ENCODE results near the gene ERC2.

The ERC2 gene

DNA sequence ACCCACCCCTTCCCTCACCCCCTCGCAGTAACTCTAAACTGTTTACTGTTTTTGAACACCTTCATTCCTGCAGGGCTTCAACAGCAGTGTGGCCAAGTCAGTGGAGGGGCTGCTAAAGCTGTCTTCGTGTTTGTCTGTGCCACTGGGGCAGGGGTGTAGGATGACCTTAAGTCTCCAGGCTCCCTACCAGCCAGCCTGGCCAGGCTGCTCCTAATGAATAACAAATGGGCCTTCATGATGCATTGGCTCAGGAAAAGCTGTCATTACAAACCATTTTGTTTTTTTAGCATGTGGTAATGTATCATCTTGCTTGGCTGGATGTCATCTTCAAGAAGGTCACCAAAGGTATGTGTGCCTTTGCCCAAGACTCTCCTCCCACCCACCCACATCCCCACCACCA, 609.0 kb downstream of the ERC2 start:
- ATAC-seq, result peak; percentile 64
- TF ChIP-seq OSR1 (CRISPR knock-in tag; IDR thresholded peaks at IDR 0.05) (no peak), CSDC2 (CRISPR knock-in tag; IDR thresholded peaks at IDR 0.05) (no peak), ARNTL (CRISPR knock-in tag; IDR thresholded peaks at IDR 0.05; ENCODE audit: borderline replicate concordance, low read depth) (no peak), RARB (CRISPR knock-in tag; IDR thresholded peaks at IDR 0.05) (no peak), TCF4 (CRISPR knock-in tag; IDR thresholded peaks at IDR 0.05; ENCODE audit: borderline replicate concordance) (no peak), PPARA (CRISPR knock-in tag; IDR thresholded peaks at IDR 0.05; ENCODE audit: borderline replicate concordance) (no peak), ZFP30 (CRISPR knock-in tag; IDR thresholded peaks at IDR 0.05) (no peak), GLIS3 (CRISPR knock-in tag; IDR thresholded peaks at IDR 0.05) (no peak), ZNF565 (CRISPR knock-in tag; conservative IDR thresholded peaks at IDR 0.05; ENCODE audit: low read depth) (no peak), ISL1 (CRISPR knock-in tag; IDR thresholded peaks at IDR 0.05) (no peak), TOX (CRISPR knock-in tag; IDR thresholded peaks at IDR 0.05; ENCODE audit: borderline replicate concordance) (no peak), SNAI2 (CRISPR knock-in tag; IDR thresholded peaks at IDR 0.05) (no peak), TSHZ2 (CRISPR knock-in tag; IDR thresholded peaks at IDR 0.05) (no peak), ESRRG (CRISPR knock-in tag; IDR thresholded peaks at IDR 0.05) (no peak), ZFP3 (CRISPR knock-in tag; IDR thresholded peaks at IDR 0.05) (no peak)
- TF ChIP-seq, protein P1, sequence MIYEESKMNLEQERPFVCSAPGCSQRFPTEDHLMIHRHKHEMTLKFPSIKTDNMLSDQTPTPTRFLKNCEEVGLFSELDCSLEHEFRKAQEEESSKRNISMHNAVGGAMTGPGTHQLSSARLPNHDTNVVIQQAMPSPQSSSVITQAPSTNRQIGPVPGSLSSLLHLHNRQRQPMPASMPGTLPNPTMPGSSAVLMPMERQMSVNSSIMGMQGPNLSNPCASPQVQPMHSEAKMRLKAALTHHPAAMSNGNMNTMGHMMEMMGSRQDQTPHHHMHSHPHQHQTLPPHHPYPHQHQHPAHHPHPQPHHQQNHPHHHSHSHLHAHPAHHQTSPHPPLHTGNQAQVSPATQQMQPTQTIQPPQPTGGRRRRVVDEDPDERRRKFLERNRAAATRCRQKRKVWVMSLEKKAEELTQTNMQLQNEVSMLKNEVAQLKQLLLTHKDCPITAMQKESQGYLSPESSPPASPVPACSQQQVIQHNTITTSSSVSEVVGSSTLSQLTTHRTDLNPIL (CRISPR knock-in tag; IDR thresholded peaks at IDR 0.05; ENCODE audit: low read depth), result no peak

DNA sequence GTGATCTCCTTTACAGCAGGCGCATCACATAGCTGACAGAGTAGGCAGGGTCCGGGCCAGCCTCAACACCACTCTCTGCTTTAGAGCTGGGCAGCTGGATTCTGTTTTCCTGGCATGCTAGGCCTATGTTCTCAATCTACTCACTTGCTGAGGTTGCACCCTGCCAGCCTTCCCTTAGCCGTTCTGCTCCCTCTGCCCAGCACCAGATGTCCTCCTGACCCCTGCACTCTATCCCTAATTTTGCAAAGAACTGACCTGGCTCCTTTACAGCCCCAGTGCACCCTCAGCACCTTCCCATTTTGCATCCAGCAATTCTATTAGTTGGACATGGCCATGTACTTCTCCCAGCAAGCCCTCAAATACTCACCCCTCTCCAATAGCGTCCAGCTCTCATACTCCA, 609.5 kb downstream of the ERC2 start:
- TF ChIP-seq ZNF565 (CRISPR knock-in tag; conservative IDR thresholded peaks at IDR 0.05; ENCODE audit: low read depth), result no peak
- TF ChIP-seq CSDC2 (CRISPR knock-in tag; IDR thresholded peaks at IDR 0.05), result no peak
- no peak for TF ChIP-seq TCF4 (CRISPR knock-in tag; IDR thresholded peaks at IDR 0.05; ENCODE audit: borderline replicate concordance)
- no peak for TF ChIP-seq ZNF70 (CRISPR knock-in tag; IDR thresholded peaks at IDR 0.05)
- TF ChIP-seq BACH2 (CRISPR knock-in tag; IDR thresholded peaks at IDR 0.05; ENCODE audit: borderline replicate concordance), result no peak
- no peak for TF ChIP-seq ZNF8 (CRISPR knock-in tag; IDR thresholded peaks at IDR 0.05)
- ATAC-seq, result peak; percentile 26

DNA sequence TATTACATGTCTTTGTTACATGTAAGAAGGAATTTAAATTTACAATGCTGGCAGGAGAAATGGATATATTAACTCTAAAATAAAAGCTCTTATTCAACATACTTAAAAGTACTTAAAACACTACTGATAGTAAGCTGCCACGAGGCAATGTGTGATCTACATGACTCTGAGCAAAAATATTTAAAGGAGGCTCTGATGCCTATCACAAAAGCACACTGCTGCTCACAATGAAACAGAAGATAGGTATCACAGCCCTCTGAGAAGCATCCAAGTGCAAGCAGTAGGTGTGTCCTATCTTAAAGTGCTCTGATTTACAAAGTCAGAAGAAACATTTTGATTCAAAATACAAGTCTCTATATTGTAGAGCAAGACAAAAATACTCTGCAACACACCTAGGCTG, 610.0 kb downstream of the ERC2 start:
- ATAC-seq, result peak; percentile 26
- TF ChIP-seq ZNF8 (CRISPR knock-in tag; IDR thresholded peaks at IDR 0.05) (no peak), ZNF565 (CRISPR knock-in tag; conservative IDR thresholded peaks at IDR 0.05; ENCODE audit: low read depth) (no peak), ISL1 (CRISPR knock-in tag; IDR thresholded peaks at IDR 0.05) (peak; percentile 36), TSHZ2 (CRISPR knock-in tag; IDR thresholded peaks at IDR 0.05) (no peak)
- TF ChIP-seq, protein P2, sequence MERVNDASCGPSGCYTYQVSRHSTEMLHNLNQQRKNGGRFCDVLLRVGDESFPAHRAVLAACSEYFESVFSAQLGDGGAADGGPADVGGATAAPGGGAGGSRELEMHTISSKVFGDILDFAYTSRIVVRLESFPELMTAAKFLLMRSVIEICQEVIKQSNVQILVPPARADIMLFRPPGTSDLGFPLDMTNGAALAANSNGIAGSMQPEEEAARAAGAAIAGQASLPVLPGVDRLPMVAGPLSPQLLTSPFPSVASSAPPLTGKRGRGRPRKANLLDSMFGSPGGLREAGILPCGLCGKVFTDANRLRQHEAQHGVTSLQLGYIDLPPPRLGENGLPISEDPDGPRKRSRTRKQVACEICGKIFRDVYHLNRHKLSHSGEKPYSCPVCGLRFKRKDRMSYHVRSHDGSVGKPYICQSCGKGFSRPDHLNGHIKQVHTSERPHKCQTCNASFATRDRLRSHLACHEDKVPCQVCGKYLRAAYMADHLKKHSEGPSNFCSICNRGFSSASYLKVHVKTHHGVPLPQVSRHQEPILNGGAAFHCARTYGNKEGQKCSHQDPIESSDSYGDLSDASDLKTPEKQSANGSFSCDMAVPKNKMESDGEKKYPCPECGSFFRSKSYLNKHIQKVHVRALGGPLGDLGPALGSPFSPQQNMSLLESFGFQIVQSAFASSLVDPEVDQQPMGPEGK (CRISPR knock-in tag; IDR thresholded peaks at IDR 0.05; ENCODE audit: borderline replicate concordance), result no peak

GRCh38 chr3:55857633-55858032, 610.6 kb downstream of the ERC2 start:
- no peak for ATAC-seq
- no peak for TF ChIP-seq TCF4 (CRISPR knock-in tag; IDR thresholded peaks at IDR 0.05; ENCODE audit: borderline replicate concordance)
- no peak for TF ChIP-seq CSRNP3 (CRISPR knock-in tag; IDR thresholded peaks at IDR 0.05)
- TF ChIP-seq ESRRG (CRISPR knock-in tag; IDR thresholded peaks at IDR 0.05), result no peak
- TF ChIP-seq, protein P1 (CRISPR knock-in tag; IDR thresholded peaks at IDR 0.05; ENCODE audit: low read depth), result no peak
- no peak for TF ChIP-seq ARNTL (CRISPR knock-in tag; IDR thresholded peaks at IDR 0.05; ENCODE audit: borderline replicate concordance, low read depth)
- TF ChIP-seq BACH2 (CRISPR knock-in tag; IDR thresholded peaks at IDR 0.05; ENCODE audit: borderline replicate concordance), result no peak

Measured in SK-N-SH treated with all-trans-retinoic acid at 6 μM for 48 hours (cell line).